Stimulated activated CD8-positive, alpha-beta memory T cell treated with anti-CD3 and anti-CD28 coated beads, Interleukin-4, amount 100 ng/mL, for 48 hours (primary cell): ENCODE results near the gene TNFRSF19.
"Not testable (repeated sequence)": the region's sequence is repeated elsewhere in the genome, so short reads cannot be mapped to it uniquely, and the experiment has no call there.

Experiments used
- DNase-seq: peaks from one replicate; pipeline ENCODE4 v3.0.0-alpha.2; 2020

TNFRSF19 gene

DNA sequence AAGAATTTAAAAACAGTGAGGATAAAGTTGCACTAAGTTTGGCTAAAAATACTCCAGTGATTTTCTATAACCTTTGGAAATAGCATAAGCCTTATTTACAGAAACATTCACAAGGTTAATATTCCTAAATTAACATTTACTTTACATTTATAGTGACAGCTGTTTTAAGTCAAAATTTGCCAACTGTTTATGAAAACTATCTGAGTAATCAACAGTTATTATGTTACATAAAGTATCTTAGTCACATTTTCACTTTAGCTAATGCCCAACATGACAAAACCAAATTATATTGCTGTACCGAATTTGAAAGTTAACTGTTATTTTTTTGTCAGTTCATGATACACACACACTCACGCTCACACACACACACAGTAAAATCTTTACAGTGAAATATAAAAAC lies 1.2 kb downstream of the TNFRSF19 start:
- DNase-seq: no peak

DNA sequence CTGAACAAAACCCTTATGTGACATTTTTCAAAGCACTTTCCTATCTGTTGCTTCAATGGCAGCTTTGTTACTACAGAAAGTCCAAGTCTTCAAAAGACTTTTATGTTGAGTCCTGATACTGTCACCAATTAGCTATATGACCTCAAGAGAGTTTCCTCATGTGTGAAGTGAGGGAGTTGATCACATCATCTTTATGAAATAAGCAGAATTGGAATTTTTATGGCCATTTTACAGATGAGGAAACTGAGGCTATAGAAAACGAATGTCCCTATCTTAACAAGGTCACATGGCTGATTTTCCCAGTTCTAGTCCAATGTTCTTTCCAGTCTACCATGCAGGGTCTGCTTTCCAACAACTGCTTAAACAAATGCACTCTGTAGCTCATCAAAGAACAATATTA lies 2.6 kb downstream of the TNFRSF19 start:
- DNase-seq: no peak

DNA sequence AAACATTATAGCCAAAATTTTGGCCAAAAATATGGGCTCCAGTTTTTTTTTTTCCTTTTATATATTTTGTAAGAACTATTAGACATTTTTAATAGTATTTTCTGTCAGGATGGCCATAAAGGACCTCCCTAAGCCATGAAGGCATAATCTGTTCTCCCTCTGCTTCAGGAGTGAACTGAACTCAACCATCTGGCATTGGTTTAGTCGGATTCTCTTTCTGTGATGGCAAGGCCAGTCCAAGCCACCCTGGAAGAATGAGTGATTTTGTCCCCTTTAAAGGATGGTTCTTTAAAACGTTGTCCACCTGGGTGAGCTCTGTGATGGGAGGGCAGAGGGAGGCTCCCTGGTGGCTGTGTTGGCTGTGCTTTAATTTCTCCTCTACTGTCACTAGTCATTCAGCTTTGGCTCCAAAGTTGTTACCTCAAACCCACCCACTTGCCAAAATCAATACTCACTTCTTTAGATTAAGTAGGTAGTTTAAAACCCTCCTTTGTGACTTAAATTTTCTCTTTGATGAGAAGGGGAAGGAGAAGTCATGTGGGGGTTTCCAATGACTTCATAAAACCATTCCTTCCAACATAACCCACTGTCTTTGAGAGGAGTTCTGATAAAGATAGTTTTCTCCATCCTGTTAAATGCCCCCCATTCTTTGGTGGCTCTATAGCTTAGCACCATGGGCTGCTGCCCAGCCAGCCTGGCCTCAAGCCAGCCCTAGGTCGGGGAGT lies 4.4 kb downstream of the TNFRSF19 start:
- DNase-seq: no peak

DNA sequence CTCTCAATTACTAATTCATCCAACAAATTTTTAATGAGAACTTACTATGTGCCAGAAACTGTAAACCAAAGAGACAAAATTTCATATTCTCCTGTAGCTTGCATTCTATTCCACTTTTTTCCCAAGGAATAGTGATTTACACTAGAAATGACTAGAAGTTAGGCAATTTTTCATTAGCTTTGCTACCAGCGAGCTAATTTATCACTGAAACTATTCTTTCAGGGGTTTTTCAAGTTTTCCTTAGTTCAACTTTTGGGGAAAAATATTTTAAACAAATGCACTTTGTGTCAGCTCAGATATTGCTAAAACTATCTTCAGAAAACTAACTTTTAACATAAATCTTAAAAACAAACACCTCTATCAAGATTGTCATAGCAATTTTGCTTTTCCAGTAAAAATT lies 5.4 kb downstream of the TNFRSF19 start:
- DNase-seq: no peak

DNA sequence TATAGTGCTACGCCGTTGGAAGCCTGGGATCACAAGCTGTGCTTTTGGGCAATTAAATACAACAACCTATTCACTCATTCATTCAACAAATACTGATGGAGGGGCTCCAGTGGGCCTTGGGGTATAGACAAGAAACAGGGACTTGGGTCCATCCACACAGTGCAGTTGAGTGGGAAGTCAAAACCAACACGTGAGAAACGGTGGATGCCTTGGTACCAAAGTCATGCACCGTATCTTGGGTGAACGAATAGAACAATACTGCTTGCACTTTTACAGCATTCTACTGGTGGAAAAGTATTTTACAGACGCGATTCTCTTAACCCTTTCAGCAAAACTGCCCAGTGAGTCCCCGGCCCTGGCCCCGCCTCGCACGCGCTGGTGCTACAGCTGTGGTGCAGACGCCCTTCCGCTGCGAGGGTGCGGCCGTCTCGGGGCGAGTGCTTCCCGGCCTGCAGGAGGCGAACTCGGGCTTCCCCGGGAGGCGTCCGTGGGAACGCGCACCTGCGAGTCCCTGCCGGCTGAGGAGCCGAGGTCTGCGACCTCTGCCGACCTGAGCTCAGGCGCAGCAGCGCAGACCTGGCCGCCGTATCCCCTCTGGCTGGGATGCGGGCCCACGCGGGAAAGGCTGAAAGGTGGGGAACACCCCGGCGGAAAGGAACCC lies 8.3 kb downstream of the TNFRSF19 start:
- peak; percentile 77 for DNase-seq

DNA sequence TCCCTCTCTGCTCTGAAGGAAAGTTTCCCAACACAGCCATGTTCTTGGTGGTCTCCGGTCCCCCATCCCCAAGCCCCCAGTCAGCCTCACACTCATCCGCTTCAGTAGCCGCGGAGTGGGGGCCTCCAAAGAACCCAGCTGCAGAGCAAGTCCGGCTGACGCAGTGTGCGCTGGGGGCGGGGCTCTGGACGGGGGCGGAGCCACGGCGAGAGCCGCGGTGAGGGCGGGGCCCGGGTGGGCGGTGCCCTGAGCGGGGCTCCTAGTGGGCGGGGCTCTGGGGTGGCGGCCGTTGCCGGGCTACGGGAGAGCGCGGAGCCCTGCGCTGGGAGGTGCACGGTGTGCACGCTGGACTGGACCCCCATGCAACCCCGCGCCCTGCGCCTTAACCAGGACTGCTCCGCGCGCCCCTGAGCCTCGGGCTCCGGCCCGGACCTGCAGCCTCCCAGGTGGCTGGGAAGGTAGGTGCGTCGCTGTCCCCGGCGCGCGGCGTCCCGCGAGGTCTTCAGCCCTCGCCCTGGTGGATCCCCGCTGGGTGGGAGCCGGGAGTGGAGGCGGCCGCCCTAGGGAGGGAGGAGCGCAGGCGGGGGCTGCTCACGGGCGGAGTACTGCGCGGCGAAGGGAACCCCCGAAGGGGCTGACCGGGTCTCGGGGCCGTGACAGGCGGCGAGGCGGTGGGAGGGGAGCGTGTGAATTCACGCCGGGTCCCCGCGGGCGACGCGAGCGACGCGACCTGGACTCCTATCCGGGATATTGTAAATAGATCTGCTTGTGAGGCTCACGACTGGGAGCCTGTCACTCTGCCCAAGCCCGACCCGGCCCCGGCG lies 9.1 kb downstream of the TNFRSF19 start:
- peak; percentile 96 for DNase-seq

DNA sequence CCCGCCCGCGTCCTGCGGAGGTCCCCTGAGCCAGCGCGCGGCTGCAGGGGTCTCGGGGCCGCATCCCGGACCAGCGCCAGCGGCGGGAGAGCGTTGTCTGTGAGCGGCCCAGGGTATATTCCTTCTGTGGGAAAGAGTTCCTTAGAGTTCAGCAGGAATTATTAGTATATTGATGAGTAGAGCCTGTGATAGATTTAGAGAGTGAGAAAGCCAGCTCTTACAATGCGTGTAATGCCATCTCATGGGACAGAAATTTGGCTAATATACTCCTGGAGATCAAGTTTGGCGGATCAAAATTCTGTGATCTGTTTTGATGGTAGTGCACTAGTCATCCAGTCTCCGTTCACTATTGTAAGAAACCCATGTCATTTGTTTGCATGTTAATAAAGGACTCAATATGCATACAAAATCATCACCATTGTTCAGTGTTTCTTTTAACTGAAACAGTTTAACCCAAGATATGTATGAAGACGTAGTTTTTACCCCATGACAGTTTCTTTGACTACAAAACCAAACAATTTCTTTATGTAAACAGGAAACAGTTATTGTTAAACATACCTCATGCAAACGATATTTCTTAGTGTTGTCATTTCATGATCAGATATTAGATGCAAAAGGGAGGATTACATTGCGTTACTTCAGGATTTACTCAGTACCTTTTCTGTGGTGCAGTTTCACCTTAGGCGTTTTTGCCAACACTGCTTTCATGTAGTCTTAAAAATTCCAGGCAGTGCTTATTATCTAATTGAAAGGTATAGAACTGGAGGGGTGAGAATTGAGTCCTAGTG lies 9.9 kb downstream of the TNFRSF19 start:
- no peak for DNase-seq

DNA sequence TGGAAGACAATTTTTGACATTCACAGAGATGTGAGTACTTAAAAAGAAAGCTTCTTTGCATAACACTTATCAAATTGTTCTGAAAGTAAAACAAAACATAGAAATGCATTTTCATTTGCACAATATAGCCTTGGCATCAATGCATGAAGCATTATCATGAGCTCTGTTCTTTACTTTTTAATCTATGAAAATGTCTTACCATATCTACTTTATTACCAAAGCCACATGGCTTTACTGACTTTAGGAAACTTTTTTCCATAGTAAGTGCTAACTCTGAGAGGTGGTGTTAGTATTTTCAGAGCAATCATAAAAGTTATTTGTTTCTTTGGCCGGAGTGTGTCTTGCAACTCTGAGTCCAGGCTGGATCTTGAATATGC lies 10.5 kb downstream of the TNFRSF19 start:
- no peak for DNase-seq

DNA sequence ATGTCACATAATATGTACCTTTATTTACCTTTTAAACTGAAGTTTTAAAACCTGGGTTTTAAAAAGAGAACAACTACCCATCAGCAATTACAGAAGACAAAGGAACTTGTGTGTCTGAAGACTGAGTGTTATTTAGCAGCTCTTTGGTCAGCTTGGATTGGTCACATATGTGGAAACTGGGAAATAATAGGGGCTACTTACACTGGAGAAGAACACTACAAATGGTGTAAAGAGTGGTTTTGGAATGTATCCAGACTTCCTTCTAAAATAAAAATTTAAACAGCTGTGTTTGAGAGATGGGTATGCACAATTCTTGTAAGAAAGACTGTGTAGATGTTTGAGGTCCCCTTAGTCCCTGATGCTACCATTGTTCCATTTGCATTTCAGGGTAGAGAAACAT lies 13.3 kb downstream of the TNFRSF19 start:
- DNase-seq: no peak

DNA sequence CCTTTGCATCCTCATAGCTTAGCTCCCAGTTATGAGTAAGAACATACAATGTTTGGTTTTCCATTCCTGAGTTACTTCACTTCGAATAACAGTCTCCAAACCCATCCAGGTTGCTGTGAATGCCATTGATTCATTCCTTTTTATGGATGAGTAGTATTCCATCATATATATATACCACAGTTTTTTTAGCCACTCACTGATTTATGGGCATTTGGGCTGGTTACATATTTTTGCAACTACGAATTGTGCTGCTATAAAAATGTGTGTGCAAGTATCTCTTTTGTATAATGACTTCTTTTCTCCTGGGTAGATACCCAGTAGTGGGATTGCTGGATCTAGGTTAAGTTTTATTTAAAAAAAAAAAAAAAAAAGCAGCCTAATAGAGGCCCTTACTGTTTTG lies 14.1 kb downstream of the TNFRSF19 start:
- no peak for DNase-seq

DNA sequence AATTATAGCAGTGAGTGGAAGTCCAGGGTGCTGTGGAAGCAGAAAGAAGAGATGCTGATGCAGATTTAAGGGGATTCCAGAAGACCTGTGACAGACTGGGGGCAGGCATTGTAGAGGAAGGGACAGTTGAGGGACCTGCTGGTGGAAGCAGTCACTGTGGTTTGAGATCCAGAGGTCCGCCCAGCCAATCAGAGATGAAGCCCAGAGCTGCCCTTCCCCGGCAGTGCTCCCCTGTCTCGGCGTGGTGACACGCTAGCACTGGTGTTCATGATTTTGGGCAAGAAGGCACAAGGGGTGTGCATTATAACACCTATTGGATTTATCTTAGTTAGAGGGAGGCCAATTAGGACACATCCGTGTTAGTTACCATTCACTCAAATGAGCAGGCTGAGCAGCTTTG lies 16.1 kb downstream of the TNFRSF19 start:
- no peak for DNase-seq

DNA sequence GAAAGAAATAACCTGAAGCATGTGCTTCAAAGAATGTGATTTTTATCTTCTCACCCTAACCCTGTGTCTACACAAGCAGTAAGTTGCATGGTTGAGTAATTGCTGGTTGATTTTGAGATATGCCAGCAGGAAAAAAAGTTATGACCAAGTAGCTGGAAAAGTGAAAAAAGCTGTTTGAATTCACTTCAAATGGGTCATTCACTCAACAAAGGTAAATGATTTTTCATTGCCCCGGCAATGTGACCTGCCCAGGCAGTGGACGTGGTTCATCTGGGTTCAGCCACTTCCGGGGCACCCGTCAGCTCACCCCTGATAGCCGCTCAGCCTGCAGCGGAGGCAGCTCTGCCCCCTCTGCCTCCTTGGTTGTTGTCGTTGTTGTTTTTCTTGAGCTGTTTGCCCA lies 18.5 kb downstream of the TNFRSF19 start:
- no peak for DNase-seq

DNA sequence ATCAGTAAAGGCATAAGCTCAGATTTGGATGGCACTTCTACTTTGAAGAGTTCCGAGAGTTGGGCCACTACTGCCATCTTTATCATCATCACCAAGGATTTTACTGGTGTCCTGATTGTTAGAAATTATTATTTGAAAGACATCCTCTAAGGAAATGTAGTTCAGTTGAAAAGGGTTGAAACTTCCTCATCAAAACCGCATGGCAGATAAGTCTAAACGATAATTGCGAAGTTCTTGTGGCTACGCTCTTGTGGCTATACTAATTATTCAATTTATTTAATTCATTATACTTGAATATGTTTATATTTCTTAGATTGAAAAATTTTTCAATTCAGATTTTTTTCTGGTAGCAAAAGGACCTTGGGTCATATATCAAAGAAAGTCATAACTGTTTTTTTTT lies 22.4 kb downstream of the TNFRSF19 start:
- DNase-seq: no peak

DNA sequence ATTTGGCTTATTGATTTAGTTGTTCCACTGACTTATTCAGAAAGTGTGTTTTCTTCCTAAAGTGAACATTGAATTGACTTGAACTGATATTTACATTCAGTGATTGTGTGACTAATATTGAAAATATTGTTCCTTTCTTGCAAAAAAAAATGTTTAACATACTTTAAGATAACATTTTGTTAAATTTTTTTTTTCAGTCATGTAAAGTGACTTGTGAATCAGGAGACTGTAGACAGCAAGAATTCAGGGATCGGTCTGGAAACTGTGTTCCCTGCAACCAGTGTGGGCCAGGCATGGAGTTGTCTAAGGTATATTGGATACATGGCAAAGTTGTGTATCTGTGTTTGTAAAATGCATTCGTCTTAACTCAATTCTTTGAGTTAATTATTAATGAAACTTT lies 22.9 kb downstream of the TNFRSF19 start:
- DNase-seq: no peak

DNA sequence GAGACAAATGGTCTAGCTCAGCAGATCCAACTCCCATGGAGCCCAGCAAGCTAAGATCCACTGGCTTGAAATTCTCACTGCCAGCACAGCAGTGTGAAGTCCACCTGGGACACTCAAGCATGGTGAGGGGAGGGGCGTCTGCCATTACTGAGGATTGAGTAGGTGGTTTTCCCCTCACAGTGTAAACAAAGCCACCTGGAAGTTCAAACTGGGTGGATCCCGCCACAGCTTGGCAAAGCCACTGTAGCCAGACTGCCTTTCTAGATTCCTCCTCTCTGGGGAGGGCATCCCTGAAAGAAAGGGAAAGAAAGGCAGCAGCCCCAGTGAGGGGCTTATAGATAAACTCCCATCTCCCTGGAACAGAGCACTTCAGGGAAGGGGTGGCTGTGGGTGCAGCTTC lies 24.1 kb downstream of the TNFRSF19 start:
- not testable (repeated sequence) for DNase-seq

DNA sequence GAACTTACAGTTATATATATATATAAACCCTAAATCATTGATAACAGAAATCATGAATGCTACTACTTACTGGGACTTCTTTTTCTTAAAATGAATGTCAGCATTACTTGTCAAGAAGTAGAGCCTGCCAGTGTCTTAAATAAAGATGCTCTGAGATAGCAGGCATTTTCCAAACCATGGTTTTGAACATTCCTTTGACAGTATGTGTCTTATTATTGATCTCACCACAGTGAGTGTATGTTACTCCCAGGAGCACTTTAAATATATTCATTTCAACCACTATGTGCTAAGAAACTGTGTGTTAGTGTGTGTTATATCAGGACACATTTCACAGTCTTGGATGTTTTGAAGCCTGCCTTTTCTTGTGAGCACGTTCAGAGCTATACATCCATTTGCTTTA lies 28.2 kb downstream of the TNFRSF19 start:
- no peak for DNase-seq

DNA sequence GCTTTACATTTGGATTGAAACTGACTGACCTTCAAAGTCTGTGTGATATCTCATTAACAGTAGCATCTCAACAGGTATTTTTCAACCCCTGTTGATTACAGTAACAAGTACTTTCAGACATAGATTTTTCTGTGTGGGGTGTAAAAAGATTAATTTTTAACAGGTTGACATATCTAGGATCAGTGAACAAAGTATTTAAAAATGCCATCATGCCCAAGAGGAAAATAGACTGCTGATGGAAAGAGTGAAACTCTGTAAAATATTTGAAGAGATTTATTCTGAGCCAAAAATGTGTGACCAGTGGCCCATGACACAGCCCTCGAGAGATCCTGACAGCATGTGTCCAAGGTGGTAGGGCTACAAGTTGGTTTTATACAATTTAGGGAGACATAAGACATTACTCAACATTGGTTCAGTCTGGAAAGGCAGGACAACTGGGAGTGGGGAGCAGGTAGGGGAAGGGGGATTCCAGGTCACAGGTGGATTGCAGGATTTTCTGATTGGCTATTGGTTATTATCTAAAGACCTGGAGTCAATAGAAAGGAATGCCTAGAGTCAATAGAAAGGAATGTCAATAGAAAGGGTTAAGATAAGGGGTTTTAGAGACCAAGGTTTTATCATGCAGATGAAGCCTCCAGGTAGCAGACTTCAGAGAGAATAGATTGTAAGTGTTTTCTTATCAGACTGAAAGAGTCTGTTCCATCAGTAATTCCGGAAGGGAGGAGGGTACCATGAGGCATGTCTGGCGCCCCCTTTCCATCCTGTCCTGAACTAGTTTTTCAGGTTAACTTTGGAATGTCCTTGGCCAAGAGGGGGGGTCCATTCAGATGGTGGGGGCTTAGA lies 29.1 kb downstream of the TNFRSF19 start:
- DNase-seq: no peak

DNA sequence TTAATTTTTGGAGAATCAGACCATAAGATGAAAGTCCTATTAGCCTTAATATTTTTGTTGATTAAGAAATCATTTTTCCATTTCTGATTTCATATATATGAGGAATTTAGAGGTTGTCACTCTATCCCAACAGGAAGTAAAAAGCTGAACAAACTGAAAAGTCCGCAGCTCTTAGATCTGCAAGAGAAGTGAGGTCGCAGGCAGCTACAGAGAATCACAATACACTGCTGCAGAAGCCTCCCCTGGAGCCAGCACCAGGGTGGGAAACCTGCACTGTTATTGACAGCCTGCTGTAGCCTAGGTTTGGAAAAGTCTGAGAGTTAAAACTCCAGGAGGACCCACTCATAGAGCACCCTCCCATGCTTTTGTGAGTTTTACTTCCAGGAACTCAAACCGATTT lies 29.9 kb downstream of the TNFRSF19 start:
- DNase-seq: no peak

DNA sequence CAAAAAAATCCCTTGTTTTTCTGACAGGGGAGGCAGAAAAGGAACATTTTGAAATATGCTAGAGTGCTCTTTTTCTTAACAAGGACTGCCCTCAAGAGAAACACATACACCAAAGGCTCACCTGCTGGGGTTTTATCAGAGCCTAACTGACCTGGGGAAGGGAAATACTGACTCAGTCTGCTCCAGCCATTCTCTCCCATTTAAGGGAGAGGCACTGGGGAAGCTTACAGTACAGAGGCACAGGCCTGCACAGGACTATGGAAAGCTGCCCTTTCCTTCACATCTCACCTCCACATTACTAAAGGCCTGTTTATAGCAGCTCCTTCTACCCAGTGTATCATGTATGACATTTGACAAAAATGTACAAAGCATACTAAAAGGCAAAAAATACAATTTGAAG lies 30.3 kb downstream of the TNFRSF19 start:
- DNase-seq: no peak

DNA sequence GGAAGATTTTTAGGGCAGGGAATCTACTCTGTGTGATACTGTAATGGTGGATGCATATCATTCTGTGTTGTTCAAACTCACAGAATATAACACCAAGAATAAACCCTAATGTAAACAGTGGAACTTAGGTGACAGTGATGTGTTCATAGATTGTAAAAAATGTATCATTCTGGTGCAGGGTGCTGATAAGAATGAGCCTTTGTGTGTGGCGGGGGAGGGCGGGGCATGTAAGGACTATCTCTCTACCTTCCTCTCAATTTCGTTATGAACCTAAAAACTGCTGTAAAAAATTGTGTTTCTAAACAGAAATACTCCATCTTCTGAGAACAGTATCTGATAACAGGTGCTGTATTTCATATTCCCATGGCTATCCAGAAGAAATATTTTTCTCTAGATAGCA lies 35.6 kb downstream of the TNFRSF19 start:
- no peak for DNase-seq

DNA sequence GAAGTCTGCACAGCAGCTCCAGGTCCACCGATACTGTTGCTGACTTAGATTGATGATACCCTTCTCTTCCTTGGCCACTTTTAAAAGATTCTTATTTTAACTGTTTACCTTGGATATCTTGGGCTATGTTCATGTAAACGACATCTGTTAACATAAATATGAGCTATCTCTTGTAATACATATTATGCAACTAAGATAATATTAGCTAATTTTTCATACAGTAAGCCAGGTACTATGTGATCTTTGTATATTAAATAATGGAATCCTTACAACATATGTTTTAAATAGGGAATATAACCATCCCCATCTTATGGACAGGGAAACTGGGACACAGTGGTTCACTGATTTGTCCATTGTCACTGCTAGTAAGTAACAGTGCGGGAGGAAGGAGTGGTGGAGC lies 37.9 kb downstream of the TNFRSF19 start:
- no peak for DNase-seq

DNA sequence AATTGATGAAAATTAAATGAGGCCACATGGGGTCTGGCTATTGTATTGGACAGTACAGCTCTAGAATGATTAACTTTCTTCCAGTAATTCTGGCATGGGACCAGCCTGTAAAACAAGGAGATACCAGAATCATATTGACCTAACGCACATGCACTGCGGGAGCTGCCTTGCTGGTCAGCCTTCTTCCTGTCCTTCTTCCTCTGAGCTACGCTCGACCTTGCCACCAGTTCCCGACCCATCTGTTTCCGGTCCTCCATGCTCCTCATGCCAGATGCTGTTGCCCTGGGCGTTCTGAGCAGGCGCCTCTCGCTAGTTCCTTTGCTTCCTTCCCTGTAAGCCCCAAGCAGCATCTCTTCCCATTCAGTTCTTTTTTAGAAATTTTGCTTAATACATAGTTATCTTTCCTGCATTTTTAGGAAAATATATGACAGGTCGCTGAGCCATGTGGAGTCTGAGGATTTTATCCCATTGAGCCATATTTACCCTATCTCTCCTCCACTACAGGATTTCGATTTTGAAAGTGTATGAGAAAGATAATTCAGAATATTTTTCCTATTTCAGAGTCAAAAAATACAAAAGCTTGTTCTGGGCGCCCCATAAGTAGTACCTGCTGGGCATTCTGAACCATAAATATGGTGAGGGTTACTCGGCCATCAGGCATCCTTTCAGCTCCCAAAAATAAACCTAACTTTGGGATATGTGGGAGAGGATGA lies 38.6 kb downstream of the TNFRSF19 start:
- no peak for DNase-seq
